Measurements from ENCODE around the gene RPS23. TPM values are rescaled to one million over a fixed set of nuclear protein-coding genes. Genes with fewer than 3 reads are reported as not detected.

RPS23 gene
- 1,000 to 10,000 TPM in 3 of 6 donors, 100 to 1,000 TPM in 3; 735 to 1,116 (median 1,010) TPM for total RNA-seq
- 1,000 to 10,000 TPM in 1 of 2 donors, 100 to 1,000 TPM in 1; 981 to 1,904 TPM for polyA plus RNA-seq

- DNase-seq = peak; percentile 85 to 95 (median 88)
- no peaks in the 10 kb centered on the region for H3K27me3 ChIP-seq
- intact Hi-C loops (cut with DNase I) = no loop called here
- FAIRE-seq = peak; percentile 32
- H3K27ac ChIP-seq = peak within 1 kb of the TSS; percentile 30 to 93 (median 78)
- TF ChIP-seq CTCF (IDR thresholded peaks at IDR 0.05) = no peak
- no peaks in the 10 kb centered on the region for H3K9me3 ChIP-seq
- 0% methylated on average over 59 to 60 of the region's 60 CpGs for WGBS, 2 donors
- H3K36me3 ChIP-seq = peaks cover 0 to 25% (median 17%) of the 10 kb centered on the region in 3 donors
- peak within 1 kb of the TSS; percentile 72 to 99 (median 84) for H3K4me3 ChIP-seq
- ATAC-seq = peak; percentile 97 to 99 (median 97)
- H3K4me1 ChIP-seq = peaks cover 0 to 12% (median 0%) of the 10 kb centered on the region in 3 donors
Observed at GRCh38 chr5:82277987-82278710, at the start of gene RPS23. TSS of gene RPS23 (minus strand) at chr5:82278354. CDS start at chr5:82278323, 31 bp downstream.

GRCh38 chr5:82327941-82328340 lies 49.8 kb upstream of the RPS23 start:
- H3K4me1 ChIP-seq = no peaks in the 10 kb centered on the region
- no peaks in the 10 kb centered on the region for H3K9me3 ChIP-seq
- TF ChIP-seq CTCF (IDR thresholded peaks at IDR 0.05) = no peak
- no peaks in the 10 kb centered on the region for H3K27me3 ChIP-seq
- no peak for DNase-seq
- no peak overlapping the region for H3K27ac ChIP-seq
- intact Hi-C loops (cut with DNase I) = no loop called here
- H3K4me3 ChIP-seq = no peak overlapping the region
- ATAC-seq = no peak
- H3K36me3 ChIP-seq = no peaks in the 10 kb centered on the region
- no peak for FAIRE-seq

- no peak for FAIRE-seq
- no peaks in the 10 kb centered on the region for H3K4me1 ChIP-seq
- no peak for DNase-seq
- no peaks in the 10 kb centered on the region for H3K9me3 ChIP-seq
- H3K27me3 ChIP-seq = no peaks in the 10 kb centered on the region
- no peak for ATAC-seq
- no peak for TF ChIP-seq CTCF (IDR thresholded peaks at IDR 0.05)
- WGBS, 2 donors = 59 to 61% methylated on average over 1 of the region's 1 CpG
- H3K36me3 ChIP-seq = no peaks in the 10 kb centered on the region
- no peak overlapping the region for H3K4me3 ChIP-seq
- H3K27ac ChIP-seq = no peak overlapping the region
- intact Hi-C loops (cut with DNase I) = no loop called here
Observed at GRCh38 chr5:82325996-82326395, 47.8 kb upstream of the RPS23 start.

GRCh38 chr5:82325155-82325554 lies 47.0 kb upstream of the RPS23 start:
- Histone ChIP-seq H3K4me3 (no peak overlapping the region), H3K36me3 (no peaks in the 10 kb centered on the region), H3K27me3 (no peaks in the 10 kb centered on the region), H3K4me1 (no peaks in the 10 kb centered on the region), H3K27ac (no peak overlapping the region), H3K9me3 (no peaks in the 10 kb centered on the region)
- no peak for TF ChIP-seq CTCF (IDR thresholded peaks at IDR 0.05)
- ATAC-seq (no peak), FAIRE-seq (no peak), DNase-seq (no peak)
- WGBS, 2 donors = 84 to 89% methylated on average over 10 of the region's 10 CpGs
- intact Hi-C loops (cut with DNase I) = no loop called here

- no peaks in the 10 kb centered on the region for H3K27me3 ChIP-seq
- FAIRE-seq = no peak
- H3K27ac ChIP-seq = no peak overlapping the region
- no peaks in the 10 kb centered on the region for H3K9me3 ChIP-seq
- intact Hi-C loops (cut with DNase I) = no loop called here
- DNase-seq = no peak
- TF ChIP-seq CTCF (IDR thresholded peaks at IDR 0.05) = no peak
- no peak overlapping the region for H3K4me3 ChIP-seq
- ATAC-seq = no peak
- no peaks in the 10 kb centered on the region for H3K4me1 ChIP-seq
- no peaks in the 10 kb centered on the region for H3K36me3 ChIP-seq
- 40 to 67% methylated on average over 2 of the region's 2 CpGs for WGBS, 2 donors
Observed at GRCh38 chr5:82320966-82321365, 42.8 kb upstream of the RPS23 start.

Measured in pancreas (tissue), 10 donors.